Gastrocnemius medialis (tissue), 4 donors: Measurements from ENCODE around the gene TCP11. TPM values are rescaled to one million over a fixed set of nuclear protein-coding genes. Genes with fewer than 3 reads are reported as not detected.

Experiments used
- ATAC-seq, 2 donors: fragments of 150-250 bp; one replicate each; pipeline ENCODE4 v1.9.1; 2016
- DNase-seq, 2 donors: peaks; one replicate each; pipeline ENCODE4 v3.0.0-alpha.2; 2019
- H3K27ac ChIP-seq, 4 donors: fragments of 200-600 bp; sonication (generic); 1 replicate in 1 of 4; 2 replicates in 3 of 4; pipeline ENCODE4 v1.5.1; 2016 to 2018; ENCODE audit warnings: mild to moderate bottlenecking in 2 of 4, moderate library complexity in 1 of 4
- H3K27me3 ChIP-seq, 3 donors: fragments of 200-600 bp; sonication (generic) in 2 of 3; 1 replicate in 1 of 3; 2 replicates in 2 of 3; pipeline versions ENCODE4 v1.5.1 to v1.6.0; 2016 to 2019; ENCODE audit warnings: mild to moderate bottlenecking in 1 of 3, moderate library complexity in 1 of 3
- H3K36me3 ChIP-seq, 2 donors: fragments of 200-600 bp; sonication (generic) in 1 of 2; one replicate each; pipeline ENCODE4 v1.5.1; 2017 to 2018
- H3K4me1 ChIP-seq, 2 donors: fragments of 200-600 bp; sonication (generic) in 1 of 2; one replicate each; pipeline ENCODE4 v1.5.1; 2016 to 2017; ENCODE audit warnings: mild to moderate bottlenecking in 2 of 2
- H3K4me3 ChIP-seq, 4 donors: fragments of 200-600 bp; sonication (generic) in 3 of 4; 1 replicate in 1 of 4; 2 replicates in 3 of 4; pipeline ENCODE4 v1.5.1; 2016 to 2019; ENCODE audit warnings: mild to moderate bottlenecking in 2 of 4
- H3K9me3 ChIP-seq, 3 donors: fragments of 200-600 bp; sonication (generic) in 2 of 3; 1 replicate in 1 of 3; 2 replicates in 2 of 3; pipeline ENCODE4 v1.5.1; 2016 to 2019
- POLR2A ChIP-seq, 2 donors: fragments of 450-650 bp; IDR thresholded peaks; one replicate each; pipeline ENCODE4 v1.6.1; 2017; ENCODE audit warnings: antibody characterized with exemption in 2 of 2, mild to moderate bottlenecking in 2 of 2, moderate library complexity in 2 of 2
- in situ Hi-C, 4 donors: fragments of 200-750 bp; cut with MboI; loops; one replicate each; pipeline versions ENCODE4 v1.15.0 to v1.8.0; 2017; ENCODE audit warnings: low sequenced_read_pairs in 4 of 4
- intact Hi-C: fragments of 100-400 bp; cut with DNase I; formaldehyde crosslinking; loops from one replicate; pipeline ENCODE4 v1.15.1; 2023; ENCODE audit warnings: low total_unique reads
- total RNA-seq, 4 donors: library from RNA; depleted of rRNA; stranded (reverse); fragments of >200 nt; gene quantifications; one replicate each; pipeline versions ENCODE4 v1.1.0 to v1.2.3, GENCODE V29; 2016
- TF ChIP-seq, protein P1 (sequence below), 5 experiments: fragments of 450-650 bp in 3 of 5; fragments of 200-600 bp in 2 of 5; sonication (generic) in 2 of 5; IDR thresholded peaks in 4 of 5; conservative IDR thresholded peaks in 1 of 5; 1 replicate in 4 of 5; 2 replicates in 1 of 5; pipeline ENCODE4 v1.5.1; 2016 to 2019; ENCODE audit warnings: antibody characterized with exemption in 5 of 5, mild to moderate bottlenecking in 3 of 5, moderate library complexity in 3 of 5

The TCP11 gene
- total RNA-seq, 4 donors from 2014 or later = 0.41 TPM; not detected in 3

DNA sequence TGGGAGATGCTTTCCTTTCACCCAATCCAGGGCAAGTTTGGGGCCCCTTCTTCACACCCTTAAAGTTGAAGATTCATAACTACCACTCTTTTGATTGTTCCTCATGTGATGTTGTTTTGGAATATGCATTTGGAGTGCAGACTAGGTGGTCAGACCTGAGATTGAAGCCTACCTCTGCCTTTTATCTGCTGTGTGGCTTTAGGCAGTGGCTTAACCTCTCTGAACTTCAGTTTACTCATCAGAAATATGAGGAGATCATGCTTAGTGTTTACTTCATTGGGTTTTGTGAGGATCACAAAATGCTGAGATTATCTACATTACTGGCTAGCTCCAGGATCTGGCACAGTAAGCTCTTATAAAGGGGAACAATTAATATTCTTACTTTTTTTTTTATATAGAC is 26.4 kb upstream of the TCP11 start:
- in situ Hi-C loops = no loop called here
- no peak for ATAC-seq
- DNase-seq = no peak
- H3K9me3 ChIP-seq = no peaks in the 10 kb centered on the region
- peaks cover 0 to under 1% of the 10 kb centered on the region in 2 donors for H3K4me1 ChIP-seq
- TF ChIP-seq, protein P1, sequence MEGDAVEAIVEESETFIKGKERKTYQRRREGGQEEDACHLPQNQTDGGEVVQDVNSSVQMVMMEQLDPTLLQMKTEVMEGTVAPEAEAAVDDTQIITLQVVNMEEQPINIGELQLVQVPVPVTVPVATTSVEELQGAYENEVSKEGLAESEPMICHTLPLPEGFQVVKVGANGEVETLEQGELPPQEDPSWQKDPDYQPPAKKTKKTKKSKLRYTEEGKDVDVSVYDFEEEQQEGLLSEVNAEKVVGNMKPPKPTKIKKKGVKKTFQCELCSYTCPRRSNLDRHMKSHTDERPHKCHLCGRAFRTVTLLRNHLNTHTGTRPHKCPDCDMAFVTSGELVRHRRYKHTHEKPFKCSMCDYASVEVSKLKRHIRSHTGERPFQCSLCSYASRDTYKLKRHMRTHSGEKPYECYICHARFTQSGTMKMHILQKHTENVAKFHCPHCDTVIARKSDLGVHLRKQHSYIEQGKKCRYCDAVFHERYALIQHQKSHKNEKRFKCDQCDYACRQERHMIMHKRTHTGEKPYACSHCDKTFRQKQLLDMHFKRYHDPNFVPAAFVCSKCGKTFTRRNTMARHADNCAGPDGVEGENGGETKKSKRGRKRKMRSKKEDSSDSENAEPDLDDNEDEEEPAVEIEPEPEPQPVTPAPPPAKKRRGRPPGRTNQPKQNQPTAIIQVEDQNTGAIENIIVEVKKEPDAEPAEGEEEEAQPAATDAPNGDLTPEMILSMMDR (IDR thresholded peaks at IDR 0.05 in 4 of 5, conservative IDR thresholded peaks at IDR 0.05 in 1 of 5) = no peak
- TF ChIP-seq POLR2A (IDR thresholded peaks at IDR 0.05) = no peak
- no peaks in the 10 kb centered on the region for H3K27me3 ChIP-seq
- no peaks in the 10 kb centered on the region for H3K36me3 ChIP-seq
- H3K4me3 ChIP-seq = no peak overlapping the region
- intact Hi-C loops = no loop called here
- H3K27ac ChIP-seq = no peak overlapping the region

DNA sequence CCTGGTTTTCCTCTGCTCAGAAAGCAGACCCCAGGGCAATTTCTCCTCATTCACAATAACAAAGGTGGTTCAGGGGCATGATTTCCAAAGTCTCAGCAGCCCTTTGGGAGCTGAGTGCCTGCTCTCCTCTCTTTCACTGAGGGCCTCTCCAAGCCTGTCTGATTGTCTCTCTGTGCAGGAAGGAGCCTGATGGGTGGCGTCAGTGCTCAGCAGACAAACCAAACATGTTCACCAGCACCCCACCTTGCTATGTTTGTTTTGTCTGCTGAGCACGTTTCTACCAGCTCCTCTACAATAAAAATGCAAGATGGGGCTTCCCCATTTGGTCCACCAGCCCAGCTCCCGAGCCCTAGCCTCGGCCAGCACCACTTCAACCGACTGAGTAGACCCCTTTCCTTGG is 25.4 kb upstream of the TCP11 start:
- no peak for TF ChIP-seq POLR2A (IDR thresholded peaks at IDR 0.05)
- TF ChIP-seq, protein P1 (IDR thresholded peaks at IDR 0.05 in 4 of 5, conservative IDR thresholded peaks at IDR 0.05 in 1 of 5) = no peak
- Histone ChIP-seq H3K4me1 (peaks cover 0 to 6% of the 10 kb centered on the region in 2 donors), H3K4me3 (no peak overlapping the region), H3K27ac (no peak overlapping the region), H3K36me3 (no peaks in the 10 kb centered on the region), H3K9me3 (no peaks in the 10 kb centered on the region), H3K27me3 (no peaks in the 10 kb centered on the region)
- ATAC-seq = no peak
- intact Hi-C loops (no loop called here), in situ Hi-C loops (no loop called here)
- no peak for DNase-seq

DNA sequence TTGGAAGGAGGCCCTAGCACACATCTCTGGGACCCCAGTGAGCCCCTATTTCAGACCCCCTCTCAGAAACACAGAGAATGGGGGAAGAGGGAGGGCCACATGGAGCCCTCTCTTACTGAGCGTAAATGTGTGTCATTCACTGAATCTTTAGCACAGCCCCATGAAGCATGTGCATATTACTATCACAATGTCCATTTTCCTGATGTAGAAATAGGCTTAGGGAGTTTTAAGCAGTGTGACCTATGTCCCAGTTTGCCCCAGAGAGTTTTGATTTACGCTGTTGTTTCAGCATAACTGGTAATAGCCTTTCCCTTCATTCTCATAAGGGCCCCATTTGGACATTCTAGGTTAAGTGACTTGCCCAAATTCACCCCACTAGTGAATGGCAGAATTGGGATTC is 25.0 kb upstream of the TCP11 start:
- no peak overlapping the region for H3K27ac ChIP-seq

DNA sequence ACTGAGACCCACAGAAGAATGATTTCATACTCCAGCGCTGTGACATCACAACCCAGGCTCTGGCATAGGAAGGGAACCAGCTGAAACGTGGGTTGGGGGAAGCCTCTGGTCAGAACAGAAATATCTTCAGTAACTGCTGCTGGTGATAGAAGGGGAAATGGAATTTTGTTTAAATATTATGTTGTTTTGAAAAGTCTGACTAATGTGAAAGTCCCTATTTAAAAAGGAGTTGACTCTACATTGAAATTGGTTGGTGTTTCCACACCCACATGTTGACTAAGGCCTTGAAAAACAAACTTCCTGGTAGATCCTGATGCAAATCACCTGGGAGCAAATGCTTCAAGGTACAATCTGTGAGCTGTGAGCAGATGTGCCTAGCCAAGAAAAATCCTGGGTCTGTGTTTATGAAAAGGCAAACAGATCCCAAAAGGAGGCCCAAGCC is 24.5 kb upstream of the TCP11 start:
- ATAC-seq (no peak), DNase-seq (no peak)
- TF ChIP-seq POLR2A (IDR thresholded peaks at IDR 0.05) = no peak
- TF ChIP-seq, protein P1 (IDR thresholded peaks at IDR 0.05 in 4 of 5, conservative IDR thresholded peaks at IDR 0.05 in 1 of 5) = no peak
- Histone ChIP-seq H3K4me3 (no peak overlapping the region), H3K9me3 (no peaks in the 10 kb centered on the region), H3K27me3 (no peaks in the 10 kb centered on the region), H3K27ac (no peak overlapping the region), H3K4me1 (peaks cover 0 to 6% of the 10 kb centered on the region in 2 donors), H3K36me3 (no peaks in the 10 kb centered on the region)
- in situ Hi-C loops = no loop called here
- intact Hi-C loops = no loop called here

More for the DNA sequence above, 25.0 kb upstream of the TCP11 start:
- ATAC-seq (no peak), DNase-seq (no peak)
- no peak for TF ChIP-seq POLR2A (IDR thresholded peaks at IDR 0.05)
- TF ChIP-seq, protein P1 (IDR thresholded peaks at IDR 0.05 in 4 of 5, conservative IDR thresholded peaks at IDR 0.05 in 1 of 5) = no peak
- Histone ChIP-seq H3K36me3 (no peaks in the 10 kb centered on the region), H3K9me3 (no peaks in the 10 kb centered on the region), H3K4me3 (no peak overlapping the region), H3K4me1 (peaks cover 0 to 6% of the 10 kb centered on the region in 2 donors), H3K27me3 (no peaks in the 10 kb centered on the region)
- intact Hi-C loops = no loop called here
- in situ Hi-C loops = no loop called here

DNA sequence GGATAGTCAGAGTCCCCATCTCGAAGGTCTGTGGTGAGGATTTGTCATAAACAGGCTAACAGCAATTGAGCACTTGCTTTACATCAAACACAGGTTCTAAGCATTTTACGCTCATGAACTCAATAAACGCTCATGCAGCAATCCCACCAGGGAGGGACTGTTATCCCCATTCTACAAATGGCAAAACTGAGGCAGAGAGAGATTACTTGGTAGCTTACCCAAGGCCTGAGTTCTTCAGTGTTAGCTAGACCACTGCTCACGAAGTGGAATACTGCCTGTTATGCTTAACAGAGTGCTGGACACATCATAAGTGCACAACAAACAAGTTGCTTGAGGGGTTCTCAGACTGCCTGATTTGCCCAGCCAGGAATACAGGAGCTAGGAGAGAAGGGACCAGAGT is 23.7 kb upstream of the TCP11 start:
- no peaks in the 10 kb centered on the region for H3K27me3 ChIP-seq
- DNase-seq = no peak
- intact Hi-C loops = no loop called here
- no peaks in the 10 kb centered on the region for H3K9me3 ChIP-seq
- no peak overlapping the region for H3K27ac ChIP-seq
- in situ Hi-C loops = no loop called here
- no peaks in the 10 kb centered on the region for H3K36me3 ChIP-seq
- peaks cover 0 to 6% of the 10 kb centered on the region in 2 donors for H3K4me1 ChIP-seq
- ATAC-seq = no peak
- no peak overlapping the region for H3K4me3 ChIP-seq
- TF ChIP-seq, protein P1 (IDR thresholded peaks at IDR 0.05 in 4 of 5, conservative IDR thresholded peaks at IDR 0.05 in 1 of 5) = no peak
- TF ChIP-seq POLR2A (IDR thresholded peaks at IDR 0.05) = no peak
